GM21526 (cell line): ENCODE results near the gene COMMD7.

Experiments used
- ATAC-seq: cut with Tn5 transposase; IDR thresholded peaks from one replicate; pipeline ENCODE4 v1.9.1; 2021; ENCODE audit warnings: moderate library complexity; ENCODE audit not compliant: unreplicated experiment, low FRiP score

The COMMD7 gene

DNA sequence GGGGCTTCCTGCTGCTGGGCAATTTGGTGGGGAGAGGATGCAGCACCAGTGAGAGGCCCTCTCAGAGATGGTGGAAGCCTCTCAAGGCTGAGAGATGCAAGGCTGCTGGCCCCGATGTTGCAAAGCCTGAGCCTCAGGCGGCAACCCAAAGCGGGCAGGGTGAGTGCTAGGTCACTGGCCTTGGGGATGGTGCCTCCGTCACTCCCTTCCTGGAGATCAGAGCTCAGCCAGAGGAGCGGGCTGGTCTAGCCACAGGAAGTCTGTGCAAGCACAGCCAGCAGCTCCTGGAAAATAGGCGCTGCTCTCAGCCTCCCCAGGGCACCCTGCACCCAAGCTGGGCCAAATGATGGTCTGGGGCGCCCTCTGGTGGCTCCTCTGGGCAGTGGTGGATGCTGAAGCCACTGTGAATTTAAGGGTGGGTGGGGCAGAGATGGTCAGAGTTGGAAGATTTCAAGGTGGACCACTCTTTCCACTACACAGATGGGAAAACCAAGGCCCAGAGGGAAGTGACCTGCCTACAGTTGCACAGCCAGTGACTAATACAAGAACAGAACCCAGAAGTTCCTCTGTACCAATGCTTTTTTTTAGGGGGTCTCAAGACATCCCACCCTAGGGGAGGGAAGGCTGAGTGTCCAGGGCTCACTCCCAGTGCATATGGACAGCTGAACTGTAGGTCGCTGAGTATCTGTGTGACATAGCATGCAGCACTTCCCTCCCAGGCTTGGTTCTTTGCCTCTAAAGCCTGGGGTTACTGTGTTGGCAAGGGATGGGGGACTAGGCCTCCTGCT, 90.3 kb downstream of the COMMD7 start:
- ATAC-seq: no peak
